Stimulated activated CD8-positive, alpha-beta memory T cell treated with anti-CD3 and anti-CD28 coated beads, Interleukin-4, amount 100 ng/mL, for 24 hours (primary cell): ENCODE data around the gene PDRG1.
"Not testable (repeated sequence)": the region's sequence is repeated elsewhere in the genome, so short reads cannot be mapped to it uniquely, and the experiment has no call there.

Experiments
- DNase-seq: peaks from one replicate; pipeline ENCODE4 v3.0.0-alpha.2; 2020; ENCODE audit warnings: low read depth

Gene PDRG1

GRCh38 chr20:31926493-31926892 is 25.4 kb downstream of the PDRG1 start:
- DNase-seq = no peak

- no peak for DNase-seq
Observed at GRCh38 chr20:31925631-31926030, 26.2 kb downstream of the PDRG1 start.

GRCh38 chr20:31924561-31924960 is 27.3 kb downstream of the PDRG1 start:
- DNase-seq = no peak

GRCh38 chr20:31923388-31924331 is 28.2 kb downstream of the PDRG1 start:
- no peak for DNase-seq

GRCh38 chr20:31922588-31922987 is 29.3 kb downstream of the PDRG1 start:
- DNase-seq = no peak

GRCh38 chr20:31922181-31922580 is 29.7 kb downstream of the PDRG1 start:
- DNase-seq = no peak

GRCh38 chr20:31921480-31921879 is 30.4 kb downstream of the PDRG1 start:
- DNase-seq = not testable (repeated sequence)

GRCh38 chr20:31920275-31920855 is 31.5 kb downstream of the PDRG1 start:
- no peak for DNase-seq

- no peak for DNase-seq
Observed at GRCh38 chr20:31919410-31920155, 32.3 kb downstream of the PDRG1 start.

GRCh38 chr20:31918466-31919105 is 33.3 kb downstream of the PDRG1 start:
- no peak for DNase-seq

GRCh38 chr20:31917962-31918412 is 33.9 kb downstream of the PDRG1 start:
- DNase-seq = not testable (repeated sequence)

GRCh38 chr20:31916708-31917107 is 35.1 kb downstream of the PDRG1 start:
- no peak for DNase-seq

- no peak for DNase-seq
Observed at GRCh38 chr20:31915491-31916280, 36.2 kb downstream of the PDRG1 start.

GRCh38 chr20:31914170-31914569 is 37.7 kb downstream of the PDRG1 start:
- DNase-seq = no peak

- DNase-seq = no peak
Observed at GRCh38 chr20:31913431-31914157, 38.3 kb downstream of the PDRG1 start.

GRCh38 chr20:31910071-31910803 is 41.6 kb downstream of the PDRG1 start:
- DNase-seq = no peak

- DNase-seq = no peak
Observed at GRCh38 chr20:31909253-31910070, 42.4 kb downstream of the PDRG1 start.

GRCh38 chr20:31908424-31908823 is 43.4 kb downstream of the PDRG1 start:
- DNase-seq = no peak

- no peak for DNase-seq
Observed at GRCh38 chr20:31908016-31908415, 43.8 kb downstream of the PDRG1 start.
